HCT116 (cell line): Measurements from ENCODE around the gene SMYD3. TPM values are rescaled to one million over a fixed set of nuclear protein-coding genes. Genes with fewer than 3 reads are reported as not detected.

Source experiments
- ATAC-seq: fragments of 200-7000 bp; cut with Tn5 transposase; 2 replicates; pipeline ENCODE4 v1.9.1; 2020; ENCODE audit warnings: mild to moderate bottlenecking, moderate library complexity
- BruUV-seq: library from RNA; stranded (reverse); fragments of 400-500 nt; replicated peaks from 2 replicates; lab custom pipeline; 2021; lab: Mats Ljungman, UMichigan
- CTCF ChIA-PET: fragments of 300-600 bp; sonication (Branson Sonifier 250); formaldehyde crosslinking; loops from one replicate; lab custom pipeline; 2021; ENCODE audit warnings: antibody characterized with exemption; lab: Charles Lee
- POLR2A ChIA-PET: fragments of 300-600, 350-600 bp; sonication (Branson Sonifier 250); formaldehyde crosslinking; loops from one replicate; lab custom pipeline; 2021; ENCODE audit warnings: antibody characterized with exemption; lab: Charles Lee
- RAD21 ChIA-PET, 2 experiments: fragments of 300-600 bp; sonication (Branson Sonifier 250); formaldehyde crosslinking; loops; one replicate each; lab custom pipeline; 2023; ENCODE audit warnings: low total read pairs in 2 of 2; ENCODE audit not compliant: uncharacterized antibody in 2 of 2, unreplicated experiment in 2 of 2, low non-redundant PET in 1 of 2; lab: Charles Lee
- DNase-seq: peaks from one replicate; pipeline ENCODE4 v3.0.0-alpha.2; 2010; ENCODE audit warnings: low read depth, low spot score
- H2AFZ ChIP-seq: fragments of 200-600 bp; shearing (Covaris generic), sonication (generic); 2 replicates; pipeline ENCODE4 v1.6.1; 2017; ENCODE audit warnings: low read depth, mixed run types, mixed read lengths, antibody characterized with exemption, low read length; ENCODE audit not compliant: poor library complexity, severe bottlenecking
- H3K27ac ChIP-seq: 2 replicates; pipeline ENCODE4 v1.5.1; 2012; ENCODE audit warnings: low read depth, low read length
- H3K27me3 ChIP-seq: fragments of 200-600 bp; sonication (generic); 2 replicates; pipeline ENCODE4 v1.6.1; 2016; ENCODE audit warnings: mixed run types, low read length, mixed read lengths; ENCODE audit not compliant: insufficient read depth
- H3K36me3 ChIP-seq, 2 experiments: fragments of 200-500 bp in 1 of 2; fragments of 200-600 bp in 1 of 2; sonication (Bioruptor generic) in 1 of 2; sonication (generic) in 1 of 2; 2 replicates each; pipeline versions ENCODE4 v1.5.1 to v1.6.1; 2014 to 2016; ENCODE audit warnings: low read length in 2 of 2, inconsistent platforms in 1 of 2, mixed read lengths in 1 of 2, mixed run types in 1 of 2; ENCODE audit not compliant: insufficient read depth in 2 of 2, control insufficient read depth in 1 of 2
- H3K4me1 ChIP-seq, 2 experiments: fragments of 200-600 bp in 1 of 2; sonication (generic) in 1 of 2; 2 replicates each; pipeline versions ENCODE4 v1.5.1 to v1.6.1; 2012 to 2017; ENCODE audit warnings: low read length in 2 of 2, inconsistent platforms in 1 of 2, mild to moderate bottlenecking in 1 of 2, mixed read lengths in 1 of 2, mixed run types in 1 of 2, moderate library complexity in 1 of 2; ENCODE audit not compliant: insufficient read depth in 2 of 2, control insufficient read depth in 1 of 2
- H3K4me2 ChIP-seq: fragments of 200-600 bp; sonication (generic); 2 replicates; pipeline ENCODE4 v1.6.1; 2017; ENCODE audit warnings: mixed run types, low read length, mixed read lengths
- H3K4me3 ChIP-seq, 2 experiments: fragments of 200-600 bp in 1 of 2; sonication (generic) in 1 of 2; replicated peaks in 1 of 2; 2 replicates each; pipeline ENCODE4 v1.5.1; 2011 to 2016; ENCODE audit warnings: low read length in 2 of 2, control low read depth in 1 of 2, low read depth in 1 of 2, mild to moderate bottlenecking in 1 of 2, mixed read lengths in 1 of 2, mixed run types in 1 of 2
- H3K79me2 ChIP-seq: fragments of 200-600 bp; sonication (generic); 2 replicates; pipeline ENCODE4 v1.6.1; 2017; ENCODE audit warnings: mild to moderate bottlenecking, mixed run types, low read length, moderate library complexity, mixed read lengths; ENCODE audit not compliant: insufficient read depth
- H3K9ac ChIP-seq: fragments of 200-600 bp; sonication (generic); 2 replicates; pipeline ENCODE4 v1.6.1; 2016; ENCODE audit warnings: low read length, mixed read lengths
- H3K9me2 ChIP-seq: fragments of 200-600 bp; sonication (generic), shearing (Covaris generic); 2 replicates; pipeline ENCODE4 v1.6.1; 2017; ENCODE audit warnings: mixed run types, mild to moderate bottlenecking, moderate library complexity; ENCODE audit not compliant: insufficient read depth
- H3K9me3 ChIP-seq, 2 experiments: fragments of 200-500 bp in 1 of 2; fragments of 200-600 bp in 1 of 2; sonication (Bioruptor generic) in 1 of 2; sonication (generic) in 1 of 2; 2 replicates each; pipeline ENCODE4 v1.6.1; 2014 to 2017; ENCODE audit warnings: low read length in 2 of 2, mixed read lengths in 2 of 2, inconsistent platforms in 1 of 2, low read depth in 1 of 2, mild to moderate bottlenecking in 1 of 2, mixed run types in 1 of 2, moderate library complexity in 1 of 2; ENCODE audit not compliant: control insufficient read depth in 1 of 2, insufficient read depth in 1 of 2
- H4K20me1 ChIP-seq: fragments of 200-600 bp; sonication (generic), shearing (Covaris generic); 2 replicates; pipeline ENCODE4 v1.6.1; 2017; ENCODE audit warnings: mixed run types, mild to moderate bottlenecking, moderate library complexity; ENCODE audit not compliant: insufficient read depth
- CBX3 ChIP-seq: IDR thresholded peaks from 2 replicates; pipeline ENCODE4 v1.6.1; 2012; ENCODE audit warnings: low read depth
- ELF1 ChIP-seq: IDR thresholded peaks from 2 replicates; pipeline ENCODE4 v1.6.1; 2012; ENCODE audit warnings: low read depth, borderline replicate concordance
- EZH2phosphoT487 ChIP-seq: fragments of 200-600 bp; IDR thresholded peaks from 2 replicates; pipeline ENCODE4 v1.6.1; 2018; ENCODE audit warnings: antibody characterized with exemption, borderline replicate concordance
- FOSL1 ChIP-seq: IDR thresholded peaks from 2 replicates; pipeline ENCODE4 v1.6.1; 2012; ENCODE audit warnings: low read depth
- MAX ChIP-seq: IDR thresholded peaks from 2 replicates; pipeline ENCODE4 v1.6.1; 2012
- POLR2A ChIP-seq: IDR thresholded peaks from 2 replicates; pipeline ENCODE4 v1.7.0; 2011; ENCODE audit warnings: borderline replicate concordance; ENCODE audit not compliant: insufficient read depth, insufficient read length; ENCODE audit errors: extremely low read depth
- RAD21 ChIP-seq: IDR thresholded peaks from 2 replicates; pipeline ENCODE4 v1.6.1; 2012; ENCODE audit warnings: low read depth, mild to moderate bottlenecking
- SIN3A ChIP-seq: IDR thresholded peaks from 2 replicates; pipeline ENCODE4 v1.6.1; 2012; ENCODE audit warnings: low read depth
- SP1 ChIP-seq: IDR thresholded peaks from 2 replicates; pipeline ENCODE4 v1.6.1; 2012; ENCODE audit warnings: low read depth
- YY1 ChIP-seq: IDR thresholded peaks from 2 replicates; pipeline ENCODE4 v1.6.1; 2011; ENCODE audit warnings: low read length, low read depth, moderate library complexity, mild to moderate bottlenecking; ENCODE audit not compliant: insufficient replicate concordance; ENCODE audit errors: extremely low read depth
- ZBTB33 ChIP-seq: IDR thresholded peaks from 2 replicates; pipeline ENCODE4 v1.6.1; 2011; ENCODE audit warnings: mild to moderate bottlenecking, low read length, moderate library complexity; ENCODE audit not compliant: insufficient replicate concordance; ENCODE audit errors: extremely low read depth
- intact Hi-C: fragments of 100-400 bp; cut with micrococcal nuclease; formaldehyde crosslinking; loops from 2 replicates; pipeline ENCODE4 v1.10.0; 2022
- total RNA-seq: library from RNA; stranded (reverse); gene quantifications from one replicate; pipeline ENCODE4 v1.2.1, GENCODE V29; 2021; ENCODE audit not compliant: unreplicated experiment

SMYD3 gene
- total RNA-seq, 1 experiment from 2014 or later, result 33.6 TPM

GRCh38 chr1:245771511-245772281 lies 735.4 kb downstream of the SMYD3 start:
- no TSS peak for BruUV-seq
- H3K9me2 ChIP-seq, result no peaks in the 10 kb centered on the region
- no peak overlapping the region for H3K4me2 ChIP-seq
- no peaks in the 10 kb centered on the region for H3K79me2 ChIP-seq
- H2AFZ ChIP-seq, result no peak overlapping the region
- RAD21 ChIA-PET, result no interaction called here
- no peak for TF ChIP-seq FOSL1
- TF ChIP-seq MAX, result no peak
- TF ChIP-seq ELF1, result no peak
- TF ChIP-seq POLR2A, result no peak
- TF ChIP-seq RAD21, result no peak
- TF ChIP-seq SIN3A, result no peak
- TF ChIP-seq YY1, result no peak
- no peak for TF ChIP-seq ZBTB33
- no peak for TF ChIP-seq SP1
- TF ChIP-seq EZH2phosphoT487, result no peak
- no peak for TF ChIP-seq CBX3
- ATAC-seq, result no peak
- intact Hi-C loops, result no loop called here
- CTCF ChIA-PET, result no interaction called here
- H3K27ac ChIP-seq, result no peak overlapping the region
- no peak overlapping the region for H3K9ac ChIP-seq
- no peak overlapping the region for H3K4me3 ChIP-seq
- no peaks in the 10 kb centered on the region for H3K27me3 ChIP-seq
- DNase-seq, result no peak
- H3K36me3 ChIP-seq, result no peaks in the 10 kb centered on the region
- POLR2A ChIA-PET, result no interaction called here
- no peaks in the 10 kb centered on the region for H4K20me1 ChIP-seq
- no peaks in the 10 kb centered on the region for H3K4me1 ChIP-seq
- H3K9me3 ChIP-seq, result no peaks in the 10 kb centered on the region
